ENCODE results near the gene KRTAP10-2. TPM values are rescaled to one million over a fixed set of nuclear protein-coding genes. Genes with fewer than 3 reads are reported as not detected.

KRTAP10-2 gene
- total and polyA plus RNA-seq, 5 donors: 0.11 TPM; not detected in 4

GRCh38 chr21:44572959-44573583 lies 21.8 kb upstream of the KRTAP10-2 start:
- H3K4me1 ChIP-seq (ENCODE audit: control insufficient read depth, insufficient read depth, low read length): no peaks in the 10 kb centered on the region
- no peaks in the 10 kb centered on the region for H3K27me3 ChIP-seq (ENCODE audit: control insufficient read depth, insufficient read depth)
- DNase-seq: no peak
- no peaks in the 10 kb centered on the region for H3K9me3 ChIP-seq (ENCODE audit: control insufficient read depth, low read length)
- no peak overlapping the region for H3K27ac ChIP-seq (ENCODE audit: low read length)
- H3K4me3 ChIP-seq (ENCODE audit: low read length): no peak overlapping the region
- intact Hi-C loops (cut with DNase I): no loop called here
- peak in 1 of 2 donors; percentile 38 for ATAC-seq
- WGBS: 82% methylated on average over 15 of the region's 15 CpGs

DNA sequence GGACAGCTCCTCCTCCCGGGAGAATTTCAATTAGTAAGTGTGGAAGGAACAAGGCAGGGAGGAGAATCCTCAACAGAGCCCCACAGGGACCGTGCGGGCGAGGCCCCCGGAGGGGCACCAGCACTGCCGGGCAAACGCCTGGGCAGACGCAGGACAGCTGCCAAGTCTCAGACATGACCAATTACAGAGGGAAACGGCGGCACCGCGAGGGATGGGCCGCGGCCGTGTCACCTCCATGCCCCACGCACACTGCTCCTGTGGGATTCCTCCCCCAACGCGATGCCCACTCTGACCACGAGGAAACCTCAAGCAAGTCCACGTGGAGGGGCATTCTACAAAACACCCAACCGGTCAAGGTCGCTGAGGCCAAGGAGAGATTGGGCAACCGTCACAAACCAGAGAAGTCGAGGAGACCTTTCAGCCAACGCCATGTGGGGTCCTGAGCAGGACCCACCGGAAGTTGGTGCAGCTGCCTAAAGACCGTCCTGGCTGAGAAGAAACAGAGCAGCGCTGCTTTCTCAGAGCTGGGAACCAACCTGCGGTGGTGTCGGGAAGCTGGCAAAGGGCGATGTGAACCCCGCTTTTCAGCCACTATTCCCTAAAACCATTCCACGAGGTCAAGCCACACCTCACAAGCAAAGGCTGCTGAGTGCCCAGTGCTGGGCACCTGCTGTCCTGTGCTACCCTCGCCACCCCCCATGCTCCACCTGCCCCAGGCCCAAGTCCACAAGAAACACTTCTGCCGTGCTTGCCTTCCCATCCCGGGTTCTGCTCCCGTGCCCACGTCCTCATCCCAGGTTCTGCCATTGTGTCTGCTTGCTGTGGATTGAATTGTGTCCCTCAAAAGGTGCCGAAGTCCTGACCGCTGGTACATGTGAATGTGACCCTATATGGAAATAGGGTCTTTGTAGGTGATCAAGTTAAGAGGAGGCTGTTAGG lies 20.8 kb upstream of the KRTAP10-2 start:
- ATAC-seq (no peak), DNase-seq (no peak)
- Histone ChIP-seq H3K9me3 (ENCODE audit: control insufficient read depth, low read length) (no peaks in the 10 kb centered on the region), H3K27ac (ENCODE audit: low read length) (no peak overlapping the region), H3K4me1 (ENCODE audit: control insufficient read depth, insufficient read depth, low read length) (no peaks in the 10 kb centered on the region), H3K4me3 (ENCODE audit: low read length) (no peak overlapping the region), H3K27me3 (ENCODE audit: control insufficient read depth, insufficient read depth) (no peaks in the 10 kb centered on the region)
- 92% methylated on average over 40 of the region's 40 CpGs for WGBS
- intact Hi-C loops (cut with DNase I): no loop called here

GRCh38 chr21:44571296-44571695 lies 20.0 kb upstream of the KRTAP10-2 start:
- intact Hi-C loops (cut with DNase I): no loop called here
- no peak overlapping the region for H3K4me3 ChIP-seq (ENCODE audit: low read length)
- 63% methylated on average over 4 of the region's 4 CpGs for WGBS
- H3K27ac ChIP-seq (ENCODE audit: low read length): no peak overlapping the region
- no peaks in the 10 kb centered on the region for H3K9me3 ChIP-seq (ENCODE audit: control insufficient read depth, low read length)
- H3K27me3 ChIP-seq (ENCODE audit: control insufficient read depth, insufficient read depth): no peaks in the 10 kb centered on the region
- H3K4me1 ChIP-seq (ENCODE audit: control insufficient read depth, insufficient read depth, low read length): no peaks in the 10 kb centered on the region
- no peak for DNase-seq
- ATAC-seq: no peak

- 82% methylated on average over 12 of the region's 12 CpGs for WGBS
- intact Hi-C loops (cut with DNase I): no loop called here
- H3K4me3 ChIP-seq (ENCODE audit: low read length): no peak overlapping the region
- no peak for DNase-seq
- H3K9me3 ChIP-seq (ENCODE audit: control insufficient read depth, low read length): no peaks in the 10 kb centered on the region
- no peaks in the 10 kb centered on the region for H3K4me1 ChIP-seq (ENCODE audit: control insufficient read depth, insufficient read depth, low read length)
- ATAC-seq: no peak
- H3K27ac ChIP-seq (ENCODE audit: low read length): no peak overlapping the region
- H3K27me3 ChIP-seq (ENCODE audit: control insufficient read depth, insufficient read depth): no peaks in the 10 kb centered on the region
These were observed 18.7 kb upstream of the KRTAP10-2 start for GRCh38 chr21:44569861-44570517.

DNA sequence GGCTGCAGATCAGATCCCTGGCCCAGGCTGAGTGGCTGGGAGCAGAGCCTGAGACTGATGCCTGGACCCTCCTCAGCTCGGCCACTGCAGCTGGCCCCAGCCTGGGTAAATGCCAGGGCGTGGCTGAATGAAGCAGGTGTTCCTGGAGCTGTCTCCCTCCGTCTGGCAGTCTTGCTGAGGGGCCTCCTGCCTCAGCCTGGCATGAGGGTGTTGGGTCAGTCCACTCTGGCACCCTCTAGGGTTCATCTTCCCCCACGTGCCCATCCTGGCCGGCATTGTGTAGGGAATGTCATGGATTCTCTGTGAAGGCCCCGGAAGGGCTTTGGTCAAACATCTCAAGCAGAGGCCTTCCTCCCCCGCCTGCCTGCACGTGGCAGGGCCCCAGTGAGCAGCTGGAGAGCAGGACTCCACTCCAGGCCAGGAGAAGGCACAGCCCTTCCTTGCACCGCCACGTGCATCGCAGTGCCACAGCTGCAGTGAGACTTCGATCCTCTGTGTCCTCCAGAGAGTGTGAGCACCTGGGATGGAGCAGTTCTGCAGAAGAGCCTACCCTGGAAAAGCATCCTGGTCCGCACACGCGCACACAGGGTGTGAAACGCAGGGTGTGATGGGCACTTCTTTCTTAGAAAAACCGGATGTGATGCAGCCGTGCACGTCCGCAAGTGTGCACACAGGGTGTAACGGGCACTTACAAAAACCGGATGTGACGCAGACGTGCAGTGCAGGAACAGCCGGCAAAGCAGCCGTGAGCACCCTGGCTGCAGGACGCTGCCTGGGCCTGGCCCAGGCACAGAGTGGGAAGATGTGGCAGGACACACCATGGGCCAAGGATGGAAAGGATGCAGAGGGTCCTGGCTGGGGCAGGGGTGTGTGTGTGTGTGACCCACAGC lies 17.6 kb upstream of the KRTAP10-2 start:
- H3K4me1 ChIP-seq (ENCODE audit: control insufficient read depth, insufficient read depth, low read length): no peaks in the 10 kb centered on the region
- H3K9me3 ChIP-seq (ENCODE audit: control insufficient read depth, low read length): no peaks in the 10 kb centered on the region
- 76% methylated on average over 27 of the region's 27 CpGs for WGBS
- DNase-seq: no peak
- no peak overlapping the region for H3K4me3 ChIP-seq (ENCODE audit: low read length)
- no peak overlapping the region for H3K27ac ChIP-seq (ENCODE audit: low read length)
- ATAC-seq: no peak
- H3K27me3 ChIP-seq (ENCODE audit: control insufficient read depth, insufficient read depth): no peaks in the 10 kb centered on the region
- intact Hi-C loops (cut with DNase I): no loop called here

DNA sequence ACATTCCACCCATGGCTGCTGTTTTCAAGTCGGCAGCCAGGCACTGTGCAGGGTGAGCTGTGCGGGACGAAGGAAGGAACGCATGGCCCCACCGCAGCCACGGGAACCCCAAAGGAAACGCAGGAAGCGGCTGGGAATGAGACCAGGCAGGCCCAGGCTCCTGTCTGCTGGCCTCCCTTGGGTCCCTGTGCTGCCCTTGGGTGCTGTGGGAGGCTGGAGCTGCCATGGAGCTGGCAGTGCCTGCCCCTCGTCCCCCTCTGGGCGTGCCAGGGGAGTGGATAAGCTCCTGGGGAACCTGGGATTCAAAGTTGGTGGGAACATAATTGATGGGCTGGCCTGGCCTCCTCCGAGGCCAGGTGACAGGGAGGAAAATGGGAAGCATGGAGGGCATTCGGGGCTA lies 17.0 kb upstream of the KRTAP10-2 start:
- H3K4me1 ChIP-seq (ENCODE audit: control insufficient read depth, insufficient read depth, low read length): no peaks in the 10 kb centered on the region
- ATAC-seq (peak in 1 of 2 donors; percentile 12), DNase-seq (no peak)
- no peaks in the 10 kb centered on the region for H3K9me3 ChIP-seq (ENCODE audit: control insufficient read depth, low read length)
- H3K27ac ChIP-seq (ENCODE audit: low read length): no peak overlapping the region
- no peak overlapping the region for H3K4me3 ChIP-seq (ENCODE audit: low read length)
- intact Hi-C loops (cut with DNase I): no loop called here
- H3K27me3 ChIP-seq (ENCODE audit: control insufficient read depth, insufficient read depth): no peaks in the 10 kb centered on the region
- WGBS: 72% methylated on average over 12 of the region's 12 CpGs

DNA sequence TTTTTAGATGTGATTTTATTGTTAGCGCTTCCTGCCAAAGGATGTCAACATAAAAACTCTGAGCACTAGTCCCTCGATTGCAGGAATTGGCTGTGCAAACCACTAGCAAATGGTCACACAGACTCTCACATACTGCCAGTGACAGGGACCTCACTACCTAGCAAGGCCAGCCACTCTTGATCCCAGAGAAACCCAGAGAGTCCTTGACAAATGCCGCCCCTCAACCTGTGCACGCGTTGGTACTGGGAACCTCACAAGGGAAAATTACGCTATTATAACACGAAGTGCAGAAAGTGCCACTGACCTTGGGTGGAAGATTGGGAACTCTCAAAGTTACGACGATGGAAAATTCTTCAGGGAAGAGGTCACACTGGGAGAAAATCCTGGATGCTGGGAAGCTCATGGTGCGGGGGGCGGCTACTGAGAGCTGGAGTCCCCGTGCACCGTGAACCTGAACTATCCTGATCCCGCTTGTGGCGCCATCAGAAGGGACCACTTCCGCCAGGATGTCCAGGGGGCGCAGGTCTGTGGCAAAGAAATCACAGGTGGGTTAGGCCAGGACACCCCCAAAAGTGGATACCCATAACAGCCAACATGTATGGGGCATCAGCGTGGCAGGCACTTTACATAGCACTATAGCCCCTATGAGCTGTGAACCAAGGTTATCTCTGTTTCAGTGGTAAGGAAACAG lies 16.3 kb upstream of the KRTAP10-2 start:
- intact Hi-C loops (cut with DNase I): no loop called here
- no peaks in the 10 kb centered on the region for H3K4me1 ChIP-seq (ENCODE audit: control insufficient read depth, insufficient read depth, low read length)
- no peak overlapping the region for H3K4me3 ChIP-seq (ENCODE audit: low read length)
- ATAC-seq (peak in 1 of 2 donors; percentile 11), DNase-seq (peak in 1 of 3 donors; percentile 48)
- no peaks in the 10 kb centered on the region for H3K27me3 ChIP-seq (ENCODE audit: control insufficient read depth, insufficient read depth)
- no peaks in the 10 kb centered on the region for H3K9me3 ChIP-seq (ENCODE audit: control insufficient read depth, low read length)
- H3K27ac ChIP-seq (ENCODE audit: low read length): no peak overlapping the region
- 90% methylated on average over 18 of the region's 18 CpGs for WGBS

DNA sequence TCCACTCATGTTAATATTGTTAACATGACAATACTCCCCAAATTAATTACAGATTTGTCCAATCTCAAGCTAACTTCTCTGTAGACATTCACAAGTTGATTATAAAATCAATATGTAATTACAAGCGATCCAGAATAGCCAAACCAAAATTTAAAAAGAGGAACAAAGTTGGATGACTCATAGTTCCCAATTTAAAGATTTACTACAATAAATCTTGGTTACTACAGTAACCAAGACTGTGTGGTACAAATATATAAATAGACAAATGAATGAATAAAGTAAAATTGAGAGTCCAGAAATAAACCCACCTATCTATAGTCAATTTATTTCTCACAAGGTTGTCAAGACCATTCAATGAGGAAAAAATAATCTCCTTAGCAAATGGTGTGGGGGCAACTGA lies 15.1 kb upstream of the KRTAP10-2 start:
- no peaks in the 10 kb centered on the region for H3K9me3 ChIP-seq (ENCODE audit: control insufficient read depth, low read length)
- 65% methylated on average over 1 of the region's 1 CpG for WGBS
- no peak for ATAC-seq

GRCh38 chr21:44564886-44565598 lies 13.7 kb upstream of the KRTAP10-2 start:
- Histone ChIP-seq H3K4me3 (ENCODE audit: low read length) (no peak overlapping the region), H3K9me3 (ENCODE audit: control insufficient read depth, low read length) (no peaks in the 10 kb centered on the region), H3K27me3 (ENCODE audit: control insufficient read depth, insufficient read depth) (no peaks in the 10 kb centered on the region), H3K4me1 (ENCODE audit: control insufficient read depth, insufficient read depth, low read length) (no peaks in the 10 kb centered on the region), H3K27ac (ENCODE audit: low read length) (no peak overlapping the region)
- 1% methylated on average over 1 of the region's 1 CpG for WGBS
- DNase-seq: no peak
- ATAC-seq: no peak
- intact Hi-C loops (cut with DNase I): no loop called here

More for the DNA sequence above, 15.1 kb upstream of the KRTAP10-2 start:
- no peaks in the 10 kb centered on the region for H3K27me3 ChIP-seq (ENCODE audit: control insufficient read depth, insufficient read depth)
- H3K4me1 ChIP-seq (ENCODE audit: control insufficient read depth, insufficient read depth, low read length): no peaks in the 10 kb centered on the region
- no peak for DNase-seq
- intact Hi-C loops (cut with DNase I): no loop called here
- H3K4me3 ChIP-seq (ENCODE audit: low read length): no peak overlapping the region
- H3K27ac ChIP-seq (ENCODE audit: low read length): no peak overlapping the region

Data from right cardiac atrium (tissue), 5 donors.